ENCODE data around the gene CCDC88B.

The CCDC88B gene

GRCh38 chr11:64339754-64340408 is at the start of gene CCDC88B:
Gene CCDC88B, plus strand, starts transcription at chr11:64340204. Its CDS starts 63 bp downstream, at chr11:64340267.
- TF ChIP-seq CTCF (IDR thresholded peaks at IDR 0.05; ENCODE audit: extremely low read depth, missing control alignments), result no peak
- DNase-seq (ENCODE audit: low spot score), result peak; percentile 92

- no peak for TF ChIP-seq CTCF (IDR thresholded peaks at IDR 0.05; ENCODE audit: extremely low read depth, missing control alignments)
- no peak for DNase-seq (ENCODE audit: low spot score)
These were observed 49.4 kb upstream of the CCDC88B start for GRCh38 chr11:64290352-64291261.

GRCh38 chr11:64291262-64291751 is 48.7 kb upstream of the CCDC88B start, which contains the start of gene KCNK4:
Gene KCNK4, plus strand, starts transcription at chr11:64291302. Its CDS starts 1,717 bp downstream, at chr11:64293019.
- no peak for TF ChIP-seq CTCF (IDR thresholded peaks at IDR 0.05; ENCODE audit: extremely low read depth, missing control alignments)
- no peak for DNase-seq (ENCODE audit: low spot score)

- no peak for DNase-seq (ENCODE audit: low spot score)
- no peak for TF ChIP-seq CTCF (IDR thresholded peaks at IDR 0.05; ENCODE audit: extremely low read depth, missing control alignments)
These were observed 48.1 kb upstream of the CCDC88B start for GRCh38 chr11:64291752-64292459.

- DNase-seq (ENCODE audit: low spot score), result peak; percentile 51
- TF ChIP-seq CTCF (IDR thresholded peaks at IDR 0.05; ENCODE audit: extremely low read depth, missing control alignments), result no peak
These were observed 47.3 kb upstream of the CCDC88B start for GRCh38 chr11:64292460-64293254.

GRCh38 chr11:64294774-64295173 is 45.2 kb upstream of the CCDC88B start:
- TF ChIP-seq CTCF (IDR thresholded peaks at IDR 0.05; ENCODE audit: extremely low read depth, missing control alignments), result no peak
- DNase-seq (ENCODE audit: low spot score), result no peak

Measured in GM20000 (cell line).